Psoas muscle (tissue), 8 donors: ENCODE results near the gene KIAA1614. TPM values are rescaled to one million over a fixed set of nuclear protein-coding genes. Genes with fewer than 3 reads are reported as not detected.

Source experiments
- ATAC-seq, 4 donors: fragments of 200-7000 bp; cut with Tn5 transposase; one replicate each; pipeline ENCODE4 v1.9.1; 2020; ENCODE audit warnings: moderate library complexity in 3 of 4, mild to moderate bottlenecking in 2 of 4
- DNase-seq, 2 donors: peaks; one replicate each; pipeline ENCODE4 v3.0.0-alpha.2; 2020
- H3K27ac ChIP-seq: fragments of 200-600 bp; one replicate; pipeline ENCODE4 v1.8.0; 2022
- H3K27me3 ChIP-seq, 3 donors: fragments of 200-600 bp in 1 of 3; one replicate each; pipeline versions ENCODE4 v1.6.1 to v1.8.0; 2013 to 2022; ENCODE audit warnings: low read length in 2 of 3, mild to moderate bottlenecking in 2 of 3, moderate library complexity in 1 of 3; ENCODE audit not compliant: insufficient read depth in 3 of 3
- H3K36me3 ChIP-seq, 2 donors: fragments of 200-600 bp in 1 of 2; one replicate each; pipeline versions ENCODE4 v1.6.1 to v1.8.0; 2013 to 2022; ENCODE audit warnings: low read depth in 1 of 2, mild to moderate bottlenecking in 1 of 2, moderate library complexity in 1 of 2; ENCODE audit not compliant: insufficient read depth in 1 of 2
- H3K4me1 ChIP-seq: fragments of 200-600 bp; one replicate; pipeline ENCODE4 v1.8.0; 2022
- H3K4me3 ChIP-seq: fragments of 200-600 bp; one replicate; pipeline ENCODE4 v1.8.0; 2022; ENCODE audit warnings: mild to moderate bottlenecking
- H3K9me3 ChIP-seq: fragments of 200-600 bp; one replicate; pipeline ENCODE4 v1.8.0; 2022
- CTCF ChIP-seq: fragments of 200-600 bp; IDR thresholded peaks from one replicate; pipeline ENCODE4 v1.8.0; 2022; ENCODE audit warnings: antibody characterized with exemption
- WGBS, 3 donors: extraction: QIAGEN DNeasy Blood & Tissue Kit; methylation state at CpG; one replicate each; pipeline versions ENCODE4 v1.1.6 to v1.1.7; 2013; 5-methylcytosine and 5-hydroxymethylcytosine counted together
- intact Hi-C, 2 donors: fragments of 100-400 bp; cut with DNase I; formaldehyde crosslinking; loops; one replicate each; pipeline versions ENCODE4 v1.11.0 to v1.14.2; 2022
- polyA plus RNA-seq, 3 donors: library from polyadenylated mRNA; stranded (reverse); fragments of 200-250 nt; gene quantifications; one replicate each; pipeline ENCODE4 v1.2.3, GENCODE V29; 2013
- total RNA-seq, 4 donors: library from RNA; stranded (reverse); fragmentation: NEBNext Ultra II Directional in 2 of 4; extraction: Animal tissue kit (Norgen Biotek cat#: 25700) in 2 of 4; gene quantifications; one replicate each; pipeline versions ENCODE4 v1.2.1 to v1.2.4, GENCODE V29; 2021 to 2023
- donor health status: healthy with polysubstance abuse.
- donor health status: DM: no; HTN: no; CAD: no; lungs with moderate emphysema.
- donor health status: Bipolar disorder and iron deficiency.
- donor health status: healthy.
- donor health status: DM: yes; HTN: yes; CAD: no.
- donor health status: DM: no; HTN: no; CAD: no.
- donor health status: DM: no; HTN: no; CAD: no.
- donor health status: DM: yes; HTN: yes; CAD: no.

The KIAA1614 gene
- total and polyA plus RNA-seq, 7 donors = 0.45 to 1.6 (median 0.88) TPM

DNA sequence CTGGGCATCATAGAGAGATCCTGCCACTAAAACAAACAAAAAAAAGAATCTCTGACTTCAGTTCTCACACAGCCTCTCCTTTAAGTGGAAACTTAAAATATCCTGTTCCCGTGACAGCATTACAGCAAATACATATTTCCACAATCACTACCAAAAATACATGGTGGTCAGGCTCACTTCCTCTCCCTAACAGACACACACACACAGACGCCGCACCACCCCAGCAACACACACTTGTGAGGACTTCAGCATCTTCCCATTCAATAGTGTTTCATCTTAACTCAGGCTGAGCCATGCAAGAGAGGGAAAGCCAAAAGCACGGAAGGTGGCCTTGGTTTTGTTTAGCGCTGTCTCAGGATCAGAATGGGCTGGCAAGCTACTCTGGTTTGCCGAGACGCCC is 21.9 kb downstream of the KIAA1614 start:
- TF ChIP-seq CTCF = no peak
- ATAC-seq (no peak), DNase-seq (no peak)
- Histone ChIP-seq H3K36me3 (no peaks in the 10 kb centered on the region), H3K4me1 (peaks cover 10% of the 10 kb centered on the region), H3K27me3 (no peaks in the 10 kb centered on the region), H3K9me3 (no peaks in the 10 kb centered on the region), H3K4me3 (no peak overlapping the region), H3K27ac (no peak overlapping the region)
- intact Hi-C loops = no loop called here
- 90 to 96% (median 91%) methylated on average over 7 of the region's 7 CpGs for WGBS, 3 donors

DNA sequence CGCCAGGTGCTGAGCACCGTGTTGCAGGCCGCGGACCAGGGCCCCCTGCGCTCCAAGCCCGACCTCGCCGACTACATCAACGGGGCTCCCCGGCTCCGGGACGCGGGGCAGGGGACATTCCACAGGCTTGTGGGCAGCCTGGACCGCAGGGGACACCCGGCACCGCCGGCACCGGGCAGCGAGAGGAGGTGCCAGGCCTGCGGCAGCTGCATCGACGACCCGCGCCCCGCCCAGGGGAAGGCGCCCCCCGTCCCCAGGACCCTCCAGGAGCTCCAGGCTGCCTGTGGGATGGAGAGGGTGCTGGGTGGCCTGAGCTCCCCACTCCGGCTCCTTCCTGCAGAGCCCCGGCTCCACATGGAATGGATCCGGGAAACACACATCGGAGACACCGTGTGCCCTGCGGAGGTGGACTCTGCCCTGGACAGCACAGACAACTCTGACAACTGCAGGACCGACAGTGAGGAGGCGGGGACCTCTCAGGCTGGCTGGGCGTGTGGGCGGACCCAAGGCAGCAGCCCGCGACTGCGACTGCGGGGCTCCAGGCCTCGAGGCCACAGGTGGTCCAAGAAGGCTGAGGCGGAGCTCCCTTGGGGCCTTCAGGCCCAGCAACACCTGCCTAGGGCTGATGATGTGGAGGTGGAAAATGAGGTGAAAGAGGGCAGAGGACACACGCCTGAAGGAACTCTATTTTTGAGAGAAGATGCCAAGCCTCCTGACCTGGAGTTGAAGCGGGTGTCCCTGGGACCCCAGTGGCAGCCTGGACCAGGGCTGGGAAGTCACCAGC is 22.8 kb downstream of the KIAA1614 start:
- intact Hi-C loops = no loop called here
- no peaks in the 10 kb centered on the region for H3K9me3 ChIP-seq
- peaks cover 9% of the 10 kb centered on the region for H3K4me1 ChIP-seq
- ATAC-seq (peak in 1 of 4 donors; percentile 14), DNase-seq (no peak)
- WGBS, 3 donors = 80 to 84% (median 83%) methylated on average over 34 to 45 of the region's 45 CpGs
- no peaks in the 10 kb centered on the region for H3K27me3 ChIP-seq
- H3K27ac ChIP-seq = no peak overlapping the region
- H3K36me3 ChIP-seq = no peaks in the 10 kb centered on the region
- no peak overlapping the region for H3K4me3 ChIP-seq
- TF ChIP-seq CTCF = no peak

- Histone ChIP-seq H3K4me3 (no peak overlapping the region), H3K9me3 (no peaks in the 10 kb centered on the region), H3K36me3 (no peaks in the 10 kb centered on the region), H3K4me1 (peaks cover under 1% of the 10 kb centered on the region), H3K27ac (no peak overlapping the region), H3K27me3 (no peaks in the 10 kb centered on the region)
- ATAC-seq = no peak
- DNase-seq = no peak
- intact Hi-C loops = no loop called here
- 88 to 90% (median 90%) methylated on average over 28 of the region's 28 CpGs for WGBS, 3 donors
- TF ChIP-seq CTCF = no peak
Measured at GRCh38 chr1:180936110-180937011, 23.7 kb downstream of the KIAA1614 start.

DNA sequence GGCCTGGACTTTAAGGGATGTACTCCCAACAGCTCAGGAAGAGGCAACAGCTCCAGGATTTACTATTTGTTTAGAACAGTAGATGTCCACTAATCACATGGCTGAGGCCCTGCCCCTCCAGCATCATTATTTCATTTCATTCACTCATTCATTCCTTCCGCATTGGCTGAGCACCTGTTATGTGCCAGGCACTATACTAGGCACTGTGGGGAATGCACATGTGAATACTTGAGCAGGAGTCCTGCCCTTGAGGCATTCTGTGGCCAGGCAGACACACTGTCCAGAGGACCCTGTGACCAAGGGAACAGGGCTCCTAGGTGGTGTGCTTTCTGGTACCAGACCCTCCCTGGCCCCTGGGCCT is 24.3 kb downstream of the KIAA1614 start:
- Histone ChIP-seq H3K9me3 (no peaks in the 10 kb centered on the region), H3K36me3 (no peaks in the 10 kb centered on the region), H3K4me3 (no peak overlapping the region), H3K27me3 (no peaks in the 10 kb centered on the region), H3K4me1 (no peaks in the 10 kb centered on the region), H3K27ac (no peak overlapping the region)
- intact Hi-C loops = no loop called here
- ATAC-seq = no peak
- WGBS, 3 donors = 64 to 70% (median 65%) methylated on average over 1 of the region's 1 CpG
- no peak for DNase-seq
- no peak for TF ChIP-seq CTCF
